ENCODE results near the gene KRT37. TPM values are rescaled to one million over a fixed set of nuclear protein-coding genes. Genes with fewer than 3 reads are reported as not detected.
A peak's percentile ranks its signal among the peaks of the same experiment; 100 is the strongest.
"Not testable (repeated sequence)": the region's sequence is repeated elsewhere in the genome, so short reads cannot be mapped to it uniquely, and the experiment has no call there.

The KRT37 gene
- total RNA-seq, 4 donors from 2014 or later = not detected

GRCh38 chr17:41403404-41404023, 20.9 kb downstream of the KRT37 start:
- Histone ChIP-seq H3K27me3 (no peaks in the 10 kb centered on the region), H3K9me3 (no peaks in the 10 kb centered on the region), H3K4me3 (no peak overlapping the region), H3K36me3 (no peaks in the 10 kb centered on the region), H3K27ac (peak overlapping the region in 1 of 4 donors; percentile 71), H3K4me1 (peaks cover 0 to 23% (median 3%) of the 10 kb centered on the region in 3 donors)
- TF ChIP-seq POLR2AphosphoS5 (IDR thresholded peaks at IDR 0.05) = no peak
- TF ChIP-seq POLR2A (IDR thresholded peaks at IDR 0.05) = no peak
- TF ChIP-seq, protein P1, sequence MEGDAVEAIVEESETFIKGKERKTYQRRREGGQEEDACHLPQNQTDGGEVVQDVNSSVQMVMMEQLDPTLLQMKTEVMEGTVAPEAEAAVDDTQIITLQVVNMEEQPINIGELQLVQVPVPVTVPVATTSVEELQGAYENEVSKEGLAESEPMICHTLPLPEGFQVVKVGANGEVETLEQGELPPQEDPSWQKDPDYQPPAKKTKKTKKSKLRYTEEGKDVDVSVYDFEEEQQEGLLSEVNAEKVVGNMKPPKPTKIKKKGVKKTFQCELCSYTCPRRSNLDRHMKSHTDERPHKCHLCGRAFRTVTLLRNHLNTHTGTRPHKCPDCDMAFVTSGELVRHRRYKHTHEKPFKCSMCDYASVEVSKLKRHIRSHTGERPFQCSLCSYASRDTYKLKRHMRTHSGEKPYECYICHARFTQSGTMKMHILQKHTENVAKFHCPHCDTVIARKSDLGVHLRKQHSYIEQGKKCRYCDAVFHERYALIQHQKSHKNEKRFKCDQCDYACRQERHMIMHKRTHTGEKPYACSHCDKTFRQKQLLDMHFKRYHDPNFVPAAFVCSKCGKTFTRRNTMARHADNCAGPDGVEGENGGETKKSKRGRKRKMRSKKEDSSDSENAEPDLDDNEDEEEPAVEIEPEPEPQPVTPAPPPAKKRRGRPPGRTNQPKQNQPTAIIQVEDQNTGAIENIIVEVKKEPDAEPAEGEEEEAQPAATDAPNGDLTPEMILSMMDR (IDR thresholded peaks at IDR 0.05) = no peak
- TF ChIP-seq EP300 (IDR thresholded peaks at IDR 0.05) = no peak
- 56 to 63% methylated on average over 4 of the region's 4 CpGs for WGBS, 2 donors (ENCODE audit: low coverage in 1 of 2)
- ATAC-seq = no peak

DNA sequence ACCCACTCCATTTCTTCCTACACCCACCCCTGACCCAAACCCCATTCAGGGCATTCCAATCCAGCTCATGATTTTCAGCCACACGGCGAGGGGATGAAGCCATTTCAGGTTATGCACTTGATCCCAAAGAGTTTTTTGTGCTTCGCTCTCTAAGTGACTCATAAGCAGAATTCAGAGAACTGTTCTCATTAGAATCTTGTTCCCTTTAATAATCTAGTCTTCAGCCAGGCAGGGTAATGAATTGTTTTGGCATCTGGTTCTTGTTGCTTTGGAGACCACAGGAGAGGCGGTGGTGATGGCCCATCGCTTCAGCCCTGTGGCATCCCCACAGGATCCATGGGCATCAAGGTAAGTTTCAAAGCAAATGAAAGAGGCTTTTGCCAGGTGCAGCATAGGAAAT, 22.2 kb downstream of the KRT37 start:
- H3K27ac ChIP-seq = peak overlapping the region in 1 of 4 donors; percentile 71
- TF ChIP-seq EP300 (IDR thresholded peaks at IDR 0.05) (no peak), POLR2A (IDR thresholded peaks at IDR 0.05) (no peak), POLR2AphosphoS5 (IDR thresholded peaks at IDR 0.05) (no peak)
- TF ChIP-seq, protein P1 (IDR thresholded peaks at IDR 0.05) = no peak
- no peak overlapping the region for H3K4me3 ChIP-seq
- H3K27me3 ChIP-seq = no peaks in the 10 kb centered on the region
- WGBS, 2 donors (ENCODE audit: low coverage in 1 of 2) = 48 to 51% methylated on average over 3 to 5 of the region's 5 CpGs
- H3K4me1 ChIP-seq = peaks cover 0 to 23% (median 3%) of the 10 kb centered on the region in 3 donors
- H3K9me3 ChIP-seq = no peaks in the 10 kb centered on the region
- H3K36me3 ChIP-seq = no peaks in the 10 kb centered on the region
- no peak for ATAC-seq

DNA sequence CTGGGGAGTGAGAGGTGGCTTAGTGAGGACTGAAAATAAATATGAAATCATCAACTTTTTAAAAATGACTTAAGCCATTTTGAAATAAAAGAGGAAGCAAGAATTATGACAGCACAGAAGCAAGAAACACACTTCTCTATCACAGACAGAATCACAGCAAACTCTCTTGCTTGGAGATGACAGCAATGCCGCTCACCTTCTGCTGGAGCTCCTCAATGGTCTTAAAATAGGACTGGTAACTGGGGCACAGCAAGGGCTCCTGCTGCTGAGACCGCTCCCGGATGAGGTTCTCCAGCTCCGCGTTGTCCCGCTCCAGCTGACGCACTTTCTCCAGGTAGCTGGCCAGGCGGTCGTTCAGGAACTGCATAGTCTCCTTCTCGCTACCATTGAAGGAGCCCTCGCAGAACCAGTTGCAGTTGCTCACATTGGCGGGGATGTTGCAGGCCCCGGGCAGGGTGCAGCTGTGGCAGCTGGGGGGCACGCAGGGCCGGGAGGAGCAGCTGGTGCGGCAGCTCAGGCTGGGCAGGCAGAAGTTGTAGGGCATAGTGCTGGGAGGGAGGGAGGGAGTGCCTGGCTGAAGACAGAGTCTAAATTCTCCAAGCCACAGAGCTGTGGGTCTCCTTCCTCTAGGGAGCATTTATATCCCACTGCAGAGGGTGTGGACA, 27.3 kb downstream of the KRT37 start, which contains the start of gene KRT31:
KRT31 (minus strand) TSS at position 613 of the 665 bp plus-strand sequence; CDS start at position 544, 69 bp downstream.
- WGBS, 2 donors (ENCODE audit: low coverage in 1 of 2) = 68% methylated on average over 5 of the region's 16 CpGs; no CpG with 5 or more reads in 1 of the 2 donors
- ATAC-seq = no peak

DNA sequence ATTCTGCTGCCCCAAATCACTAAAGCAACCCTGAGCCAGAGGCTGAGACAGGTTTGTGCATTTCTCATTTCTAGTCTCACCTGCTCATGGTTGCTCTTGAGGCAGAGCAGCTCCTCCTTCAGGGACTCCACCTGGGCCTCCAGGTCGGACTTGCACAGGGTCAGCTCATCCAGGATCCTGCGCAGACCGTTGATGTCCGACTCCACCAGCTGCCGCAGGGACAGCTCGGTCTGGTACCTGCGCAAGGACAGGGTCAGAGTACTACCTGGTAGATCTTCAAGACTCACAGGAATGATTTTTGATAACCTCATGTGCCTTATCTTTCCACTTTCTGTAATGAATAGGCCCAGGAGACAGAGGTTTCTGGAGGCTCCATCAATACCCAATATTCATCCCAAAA, 28.0 kb downstream of the KRT37 start:
- Histone ChIP-seq H3K9me3 (no peaks in the 10 kb centered on the region), H3K36me3 (no peaks in the 10 kb centered on the region), H3K27ac (no peak overlapping the region), H3K4me1 (no peaks in the 10 kb centered on the region), H3K27me3 (no peaks in the 10 kb centered on the region), H3K4me3 (no peak overlapping the region)
- 83 to 100% methylated on average over 2 to 7 of the region's 7 CpGs for WGBS, 2 donors (ENCODE audit: low coverage in 1 of 2)
- TF ChIP-seq POLR2AphosphoS5 (IDR thresholded peaks at IDR 0.05) (no peak), EP300 (IDR thresholded peaks at IDR 0.05) (no peak)
- ATAC-seq = no peak

More for the DNA sequence above, 27.3 kb downstream of the KRT37 start, which contains the start of gene KRT31:
- Histone ChIP-seq H3K27me3 (no peaks in the 10 kb centered on the region), H3K9me3 (no peaks in the 10 kb centered on the region), H3K4me3 (no peak within 1 kb of the TSS), H3K4me1 (peaks cover 0 to 4% (median 0%) of the 10 kb centered on the region in 3 donors), H3K27ac (no peak within 1 kb of the TSS), H3K36me3 (no peaks in the 10 kb centered on the region)
- TF ChIP-seq POLR2A (IDR thresholded peaks at IDR 0.05) (no peak), EP300 (IDR thresholded peaks at IDR 0.05) (no peak), POLR2AphosphoS5 (IDR thresholded peaks at IDR 0.05) (no peak)
- TF ChIP-seq, protein P1 (IDR thresholded peaks at IDR 0.05) = no peak

GRCh38 chr17:41395611-41396010, 28.8 kb downstream of the KRT37 start:
- TF ChIP-seq POLR2AphosphoS5 (IDR thresholded peaks at IDR 0.05) = no peak
- no peak for TF ChIP-seq EP300 (IDR thresholded peaks at IDR 0.05)
- TF ChIP-seq, protein P1 (IDR thresholded peaks at IDR 0.05) = no peak
- TF ChIP-seq POLR2A (IDR thresholded peaks at IDR 0.05) = no peak
- H3K4me1 ChIP-seq = no peaks in the 10 kb centered on the region
- no peak overlapping the region for H3K27ac ChIP-seq
- no peak overlapping the region for H3K4me3 ChIP-seq
- no peaks in the 10 kb centered on the region for H3K9me3 ChIP-seq
- no peak for ATAC-seq
- H3K27me3 ChIP-seq = no peaks in the 10 kb centered on the region
- no CpG with 5 or more reads among the region's 1 CpG for WGBS, 2 donors (ENCODE audit: low coverage in 1 of 2)
- H3K36me3 ChIP-seq = no peaks in the 10 kb centered on the region

- not testable (repeated sequence) for H3K4me1 ChIP-seq, H3K4me3 ChIP-seq, H3K27ac ChIP-seq, ATAC-seq, H3K27me3 ChIP-seq, H3K36me3 ChIP-seq, H3K9me3 ChIP-seq
- WGBS, 2 donors (ENCODE audit: low coverage in 1 of 2) = 80% methylated on average over 1 of the region's 12 CpGs; no CpG with 5 or more reads in 1 of the 2 donors
Measured at GRCh38 chr17:41395044-41395443, 29.3 kb downstream of the KRT37 start.
